Left lobe of liver (tissue), 2 donors: ENCODE measurements around the gene STAG1. TPM values are rescaled to one million over a fixed set of nuclear protein-coding genes. Genes with fewer than 3 reads are reported as not detected.
"Not testable (repeated sequence)": the region's sequence is repeated elsewhere in the genome, so short reads cannot be mapped to it uniquely, and the experiment has no call there.

Experiments
- ATAC-seq: fragments of 200-7000 bp; cut with Tn5 transposase; one replicate; pipeline ENCODE4 v1.9.1; 2020; ENCODE audit warnings: mild to moderate bottlenecking, moderate library complexity
- DNase-seq: peaks from one replicate; pipeline ENCODE4 v3.0.0-alpha.2; 2020; ENCODE audit warnings: low spot score
- total RNA-seq: library from RNA; stranded (reverse); gene quantifications from one replicate; pipeline ENCODE4 v1.2.1, GENCODE V29; 2021
- donor health status: DM: no; HTN: no; CAD: no; lungs with moderate emphysema.
- donor health status: DM: no; HTN: yes; CAD: no.

The STAG1 gene
- total RNA-seq, 1 donor from 2014 or later, result 11.0 TPM

DNA sequence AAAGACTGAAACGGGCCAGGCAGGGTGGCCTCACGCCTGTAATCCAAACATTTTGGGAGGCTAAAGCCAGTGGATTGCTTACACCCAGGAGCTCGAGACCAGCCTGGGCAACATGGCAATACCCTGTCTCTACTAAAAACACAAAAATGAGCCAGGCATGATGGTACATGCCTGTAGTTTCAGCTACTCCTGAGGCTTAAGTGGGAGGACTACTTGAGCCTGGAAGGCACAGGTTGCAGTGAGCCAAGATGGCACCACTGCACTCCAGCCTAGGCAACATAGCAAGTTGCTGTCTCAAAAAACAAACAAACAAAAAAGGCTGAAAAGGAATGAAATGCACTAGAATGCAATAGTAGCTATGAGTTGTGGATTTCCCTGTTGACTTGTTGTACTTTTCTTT is 94.7 kb downstream of the STAG1 start:
- DNase-seq, result no peak
- ATAC-seq, result no peak

DNA sequence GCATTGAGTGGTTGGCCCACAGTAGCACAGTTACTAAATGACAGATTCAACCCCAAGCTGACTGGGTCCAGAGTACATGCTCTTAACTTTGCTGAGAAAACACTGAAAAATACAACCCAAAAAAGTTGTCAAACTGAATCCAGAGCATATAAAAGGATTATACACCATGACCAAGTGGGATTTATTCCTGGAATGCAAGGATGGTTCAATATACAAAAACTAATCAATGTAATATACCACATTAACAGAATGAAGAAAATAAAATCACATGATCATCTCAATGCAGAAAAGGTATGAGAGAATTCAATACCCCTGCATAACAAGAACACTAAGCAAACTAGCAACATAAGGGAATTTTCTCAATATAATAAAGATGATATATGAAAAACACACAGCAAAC is 98.5 kb downstream of the STAG1 start:
- DNase-seq (no peak), ATAC-seq (no peak)

DNA sequence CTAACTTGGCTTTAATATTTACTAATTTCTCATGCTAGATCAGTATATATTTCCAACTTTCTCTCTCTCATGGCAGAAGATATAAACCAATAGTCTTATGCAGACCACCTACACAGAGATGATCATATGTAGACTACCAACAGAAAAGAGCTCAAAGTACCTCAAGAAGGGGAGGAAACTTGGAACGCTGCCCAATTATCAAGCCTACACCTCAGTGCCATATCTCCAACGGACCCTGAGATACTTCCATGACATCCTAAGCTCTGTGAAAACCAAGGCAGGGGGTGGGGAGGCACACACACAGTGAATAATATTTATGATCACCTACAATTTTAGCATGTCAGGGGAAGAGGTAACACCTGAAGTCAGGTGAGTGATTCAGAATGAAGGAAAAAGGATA is 100.6 kb downstream of the STAG1 start:
- ATAC-seq, result no peak

DNA sequence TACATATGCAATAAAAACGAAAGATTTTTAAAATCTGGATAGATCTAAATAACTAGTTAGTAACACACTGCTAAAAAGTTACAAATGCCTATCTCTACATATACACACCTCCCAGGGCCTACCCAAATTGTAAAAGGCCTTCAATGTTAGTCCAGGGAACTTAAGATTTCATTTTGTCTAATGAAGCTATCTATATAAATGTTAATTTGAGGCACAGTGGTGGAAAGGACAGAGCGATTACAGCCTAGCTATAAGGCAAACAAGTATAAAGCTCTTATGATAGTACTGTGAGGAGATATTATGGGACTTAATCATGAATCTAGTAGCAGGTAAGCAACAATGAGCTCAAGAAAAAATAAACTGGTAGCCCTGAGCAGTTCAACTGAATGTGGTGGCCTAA is 101.7 kb downstream of the STAG1 start:
- ATAC-seq (no peak), DNase-seq (no peak)

More for the DNA sequence above, 100.6 kb downstream of the STAG1 start:
- no peak for DNase-seq

DNA sequence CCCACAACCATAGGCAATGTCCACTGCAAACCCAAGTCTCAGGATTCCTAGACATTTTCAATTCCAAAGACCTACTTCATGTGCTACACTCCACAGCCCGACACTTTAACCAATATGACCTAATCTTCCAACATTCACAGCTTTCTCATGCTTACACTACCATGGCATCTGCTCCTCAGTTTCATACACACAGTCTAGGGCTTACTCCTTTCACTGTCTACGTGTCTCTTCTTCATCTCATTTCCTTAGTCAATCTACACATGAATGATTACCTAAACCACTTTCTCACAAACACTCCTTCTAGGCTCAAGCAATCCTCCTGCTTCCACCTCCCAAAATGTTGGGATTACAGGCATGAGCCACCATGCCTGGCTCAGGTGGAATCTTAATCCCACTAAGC is 106.3 kb downstream of the STAG1 start:
- no peak for ATAC-seq
- no peak for DNase-seq

DNA sequence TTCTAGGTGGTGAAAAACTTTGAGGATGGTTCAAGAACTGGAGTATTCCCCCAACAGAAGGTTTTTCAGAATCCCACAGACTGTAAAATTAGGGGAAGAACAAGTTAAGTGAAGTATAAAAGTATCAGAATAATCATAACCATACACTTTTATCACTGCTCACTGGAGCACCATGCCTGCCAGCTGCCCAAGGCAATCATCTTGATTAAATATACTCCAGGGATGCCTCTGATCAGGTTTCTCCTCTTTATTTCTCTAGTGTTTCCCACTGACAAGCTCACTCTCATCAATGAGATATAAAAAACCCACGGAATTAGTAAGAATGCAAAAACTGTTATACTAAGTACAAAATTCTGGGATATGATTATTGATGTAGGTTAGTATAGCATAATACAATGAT is 108.0 kb downstream of the STAG1 start:
- no peak for ATAC-seq
- DNase-seq, result no peak

DNA sequence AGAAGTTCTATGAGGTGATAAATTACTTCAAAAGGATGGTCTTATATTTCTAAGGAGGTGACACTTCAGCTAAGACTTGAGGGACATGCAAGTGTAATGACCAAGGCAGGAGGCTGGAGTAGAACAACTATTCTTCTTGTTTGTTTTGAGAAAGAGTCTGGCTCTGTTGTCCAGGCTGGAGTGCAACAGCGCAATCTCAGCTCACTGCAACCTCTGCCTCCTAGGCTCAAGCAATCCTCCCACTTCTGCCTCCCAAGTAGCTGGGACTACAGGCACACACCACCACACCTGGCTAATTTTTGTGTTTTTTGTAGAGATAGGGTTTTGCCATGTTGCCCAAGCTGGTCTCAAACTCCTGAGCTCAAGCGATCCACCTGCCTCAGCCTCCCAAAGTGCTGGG is 108.8 kb downstream of the STAG1 start:
- not testable (repeated sequence) for DNase-seq

DNA sequence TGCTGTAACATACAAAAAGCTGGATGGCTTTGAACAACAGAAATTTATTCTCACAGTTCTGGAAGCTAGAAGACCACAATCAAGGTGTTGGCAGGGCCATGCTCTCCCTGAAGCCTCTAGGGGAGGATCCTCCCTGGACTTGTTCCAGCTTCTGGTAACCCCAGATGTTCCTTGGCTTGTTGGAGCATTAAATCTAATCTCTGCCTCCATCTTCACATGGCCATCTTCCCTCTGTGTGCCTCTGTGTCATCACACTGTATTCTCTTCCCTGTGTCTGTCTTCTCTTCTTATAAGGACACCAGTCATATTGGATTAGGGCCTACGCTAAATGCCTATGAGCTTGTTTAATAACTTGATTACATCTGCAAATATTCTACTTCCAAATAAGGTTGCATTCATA is 109.5 kb downstream of the STAG1 start:
- ATAC-seq (no peak), DNase-seq (no peak)

More for the DNA sequence above, 108.8 kb downstream of the STAG1 start:
- not testable (repeated sequence) for ATAC-seq

DNA sequence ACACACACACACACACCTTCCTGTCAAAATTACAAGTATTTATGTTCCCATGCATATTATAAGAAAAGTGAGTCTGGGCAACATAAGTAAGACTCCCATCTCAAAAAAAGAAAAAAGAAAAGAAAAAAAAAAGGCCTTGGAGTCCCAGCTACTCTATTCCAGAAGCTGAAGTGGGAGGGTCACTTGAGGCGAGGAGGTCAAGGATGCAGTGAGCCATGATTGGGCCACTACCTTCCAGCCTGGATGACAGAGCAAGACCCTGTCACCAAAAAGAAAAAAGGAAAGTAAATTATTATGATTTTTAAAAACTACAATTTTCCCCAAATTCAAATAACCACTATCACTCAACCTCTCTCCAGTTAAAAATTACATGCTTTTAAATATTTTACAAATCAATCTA is 113.1 kb downstream of the STAG1 start:
- no peak for DNase-seq
- ATAC-seq, result no peak

DNA sequence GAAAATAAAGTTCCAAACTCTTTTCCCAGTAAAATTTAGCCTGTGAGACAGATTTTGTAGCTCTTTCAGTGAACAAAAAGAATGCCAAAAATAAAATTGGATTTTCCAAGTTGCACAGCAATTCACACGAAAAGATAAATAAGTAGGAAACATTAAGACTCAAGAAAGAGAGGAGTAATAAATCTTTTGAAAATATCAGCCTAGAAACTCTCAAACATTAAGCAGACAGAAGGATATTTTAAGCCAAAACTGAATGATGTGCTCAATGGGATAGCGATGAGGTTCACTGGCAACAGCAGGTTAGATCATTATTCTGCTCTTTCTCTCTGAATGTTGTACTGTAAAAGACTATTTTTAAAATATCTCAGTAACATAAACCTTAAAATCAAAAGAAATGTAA is 115.0 kb downstream of the STAG1 start:
- DNase-seq (no peak), ATAC-seq (no peak)

DNA sequence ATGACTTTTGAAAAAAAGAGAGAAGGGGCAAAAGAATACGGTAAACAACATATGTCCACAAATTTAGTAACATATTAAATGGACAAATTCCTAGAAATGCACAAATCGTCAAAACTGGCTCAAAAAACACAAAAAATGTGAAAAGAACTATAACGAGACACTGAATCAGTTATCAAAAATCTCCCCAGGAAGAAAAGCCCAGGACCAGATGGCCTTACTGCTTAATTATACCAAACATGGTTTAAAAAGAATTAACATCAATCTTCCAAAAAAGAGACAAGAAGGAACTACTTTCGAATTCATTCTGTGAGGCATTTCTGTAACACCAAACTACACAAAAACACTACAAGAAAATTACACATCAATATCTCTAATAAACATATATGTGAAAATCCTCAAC is 117.4 kb downstream of the STAG1 start:
- DNase-seq (no peak), ATAC-seq (no peak)

DNA sequence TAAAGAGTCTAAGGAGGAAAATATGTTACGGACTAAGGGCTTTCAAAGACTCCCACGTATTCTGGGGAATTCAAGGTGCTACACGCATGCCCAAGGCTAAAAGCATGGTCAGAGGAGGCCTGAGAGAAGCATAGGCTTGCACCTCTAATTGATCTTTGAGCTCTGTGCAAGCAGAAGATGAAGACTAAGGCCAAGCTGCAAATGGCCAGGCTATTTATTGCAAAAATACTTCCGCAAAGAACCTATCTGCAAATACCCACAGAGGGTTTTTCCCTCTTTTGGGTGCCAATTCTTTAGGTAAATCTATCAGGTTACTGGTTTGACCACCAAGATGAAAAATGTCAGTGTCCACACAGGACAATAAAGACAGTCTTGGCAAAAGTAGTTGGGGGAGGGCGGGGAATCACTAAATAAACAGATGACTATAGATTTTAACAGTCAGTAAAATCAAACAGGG is 119.5 kb downstream of the STAG1 start:
- DNase-seq (no peak), ATAC-seq (peak; percentile 68)

DNA sequence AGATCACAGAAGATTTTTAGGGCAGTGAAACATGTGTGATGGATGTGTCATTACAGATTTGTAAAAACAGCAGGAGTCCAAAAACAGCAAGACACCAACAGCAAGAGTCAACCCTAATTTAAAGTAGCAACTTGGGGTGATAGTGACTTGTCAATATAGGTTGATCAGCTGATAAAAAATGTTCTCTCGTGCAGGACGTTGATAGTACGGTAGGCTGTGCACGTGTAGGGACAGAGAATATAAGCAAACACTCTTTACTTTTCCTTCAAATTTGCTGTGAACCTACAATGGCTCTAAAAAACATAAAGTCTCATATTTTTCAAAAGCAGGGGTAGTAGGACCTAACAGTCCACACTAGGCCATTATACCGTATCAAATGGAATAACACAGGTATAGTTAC is 120.8 kb downstream of the STAG1 start:
- ATAC-seq, result peak; percentile 29
- DNase-seq, result no peak

DNA sequence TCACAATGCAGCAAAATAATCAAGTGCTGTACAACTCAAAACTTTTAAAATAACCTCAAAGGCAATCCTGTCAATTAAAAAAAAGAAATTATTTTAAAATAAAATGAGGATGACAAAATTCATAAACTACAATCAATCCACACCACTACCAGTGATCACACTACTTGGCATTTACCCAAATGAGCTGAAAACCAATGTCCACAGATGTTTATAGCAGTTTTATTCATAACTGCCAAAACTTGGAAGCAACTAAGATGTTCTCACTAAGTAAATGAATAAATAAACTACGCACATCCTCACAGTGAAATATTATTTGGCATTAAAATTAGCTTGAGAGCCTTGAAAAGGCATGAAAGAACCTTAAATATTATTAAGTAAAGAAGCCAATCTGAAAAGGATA is 121.3 kb downstream of the STAG1 start:
- DNase-seq (no peak), ATAC-seq (no peak)

DNA sequence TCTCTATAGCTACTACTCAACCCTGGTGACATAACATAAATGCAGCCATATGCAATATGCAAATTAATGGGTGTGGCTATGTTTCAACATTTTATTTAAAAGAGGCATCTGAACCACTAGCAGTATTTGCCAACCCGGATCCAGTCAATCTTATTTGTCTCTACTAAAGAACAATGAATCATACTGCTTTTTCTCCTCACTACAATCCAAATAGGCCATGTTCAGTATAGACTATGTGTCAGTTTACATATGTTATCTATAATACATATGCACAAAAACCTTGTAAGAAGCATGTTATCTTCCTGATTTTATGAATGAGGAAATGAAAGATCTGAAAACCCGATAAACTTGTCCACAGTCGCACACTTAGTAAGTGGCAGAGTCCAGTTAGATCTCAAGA is 125.7 kb downstream of the STAG1 start:
- ATAC-seq (no peak), DNase-seq (no peak)

DNA sequence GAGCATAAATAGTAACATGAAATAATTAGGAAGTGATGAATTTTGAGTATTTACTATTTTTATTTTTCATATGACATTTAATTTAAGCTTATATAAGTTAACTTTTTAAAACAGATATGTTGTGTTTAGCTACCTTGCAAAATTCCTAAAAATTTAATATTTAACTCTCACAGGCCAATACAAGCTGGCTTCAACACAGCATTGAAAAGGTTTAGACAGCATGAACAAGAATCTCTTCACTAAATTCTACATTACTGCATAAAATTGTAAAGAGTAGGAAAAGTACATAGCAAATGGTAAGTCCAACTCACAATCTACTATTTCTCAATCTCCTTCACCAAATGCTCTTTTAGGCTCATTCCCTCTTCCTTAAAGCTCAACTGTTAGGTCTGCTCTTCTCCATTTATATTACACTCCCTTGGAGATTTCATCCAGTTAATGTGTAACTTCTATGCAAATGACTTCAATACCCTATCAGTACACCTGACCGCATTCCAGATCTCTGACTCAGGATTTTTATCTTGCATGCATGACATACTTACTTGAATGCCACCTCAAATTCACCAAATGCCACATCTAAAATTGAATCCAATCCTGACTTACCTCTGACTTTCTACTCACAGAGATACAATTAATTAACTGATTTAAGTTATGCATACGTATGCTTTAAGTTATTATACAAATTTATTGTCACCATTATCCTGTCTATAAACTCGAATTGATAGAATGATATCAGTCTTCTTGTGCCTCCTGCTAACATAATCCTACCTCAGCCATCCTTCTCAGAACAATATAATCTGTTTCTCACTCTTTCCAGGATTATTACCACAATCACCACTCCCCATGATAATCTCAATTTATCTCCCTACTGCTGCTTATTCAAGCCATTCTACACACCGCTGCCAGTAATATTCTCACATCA is 127.0 kb downstream of the STAG1 start:
- DNase-seq (no peak), ATAC-seq (peak; percentile 96)

DNA sequence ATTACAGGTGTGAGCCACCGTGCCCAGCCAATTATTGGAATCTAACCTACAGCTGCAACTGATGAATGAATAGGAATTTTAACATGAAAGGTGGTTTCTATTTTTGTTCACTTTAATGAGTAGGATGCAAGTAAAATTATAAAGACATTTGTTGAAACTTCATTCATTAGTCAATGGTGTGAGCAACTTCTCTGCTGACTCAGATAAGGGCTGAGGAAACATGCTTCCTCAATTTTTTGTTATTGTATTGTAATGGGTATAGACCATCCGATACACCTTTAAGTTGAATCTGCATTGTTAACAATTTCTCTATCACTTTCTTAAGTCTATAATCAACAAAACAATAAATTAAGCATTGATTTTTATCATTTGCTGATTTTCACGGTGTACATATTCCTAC is 127.8 kb downstream of the STAG1 start:
- no peak for ATAC-seq
- no peak for DNase-seq

DNA sequence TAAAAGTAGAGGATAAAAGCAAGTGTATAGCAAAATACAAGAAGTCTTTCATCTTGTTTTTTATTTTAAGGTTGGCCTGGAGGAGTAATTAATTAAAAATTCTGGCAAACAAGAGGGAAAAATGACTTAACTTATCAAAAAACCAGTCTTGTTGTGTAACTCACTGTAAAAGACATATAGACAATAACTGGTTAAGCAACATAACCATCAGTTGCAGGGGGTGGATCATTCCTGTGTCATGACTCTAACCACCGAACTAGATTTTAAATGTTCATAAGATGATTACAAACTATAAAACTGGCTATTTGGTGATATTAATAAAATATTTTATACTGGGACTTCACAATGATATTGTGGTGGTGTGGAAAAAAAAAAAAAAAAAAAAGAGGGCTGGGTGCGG is 130.6 kb downstream of the STAG1 start:
- DNase-seq, result no peak
- ATAC-seq, result no peak

DNA sequence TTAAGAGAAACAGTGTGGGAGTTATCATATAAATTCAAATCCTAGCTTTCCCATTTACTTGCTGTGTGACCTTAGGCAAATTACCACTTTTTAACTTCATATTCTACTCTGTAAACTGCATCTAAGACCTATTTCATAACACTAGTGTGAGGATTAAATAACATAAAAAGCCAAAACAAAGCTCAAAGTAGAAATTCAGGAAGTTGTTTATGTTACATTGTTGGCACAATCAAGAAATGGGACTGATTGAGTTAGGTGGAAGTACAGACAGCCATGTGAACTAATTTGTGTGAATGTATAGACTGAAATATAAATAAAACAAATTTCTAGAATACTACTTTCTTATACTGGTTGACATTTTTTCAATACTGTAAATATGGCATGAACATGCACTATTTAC is 131.7 kb downstream of the STAG1 start:
- ATAC-seq (no peak), DNase-seq (no peak)

DNA sequence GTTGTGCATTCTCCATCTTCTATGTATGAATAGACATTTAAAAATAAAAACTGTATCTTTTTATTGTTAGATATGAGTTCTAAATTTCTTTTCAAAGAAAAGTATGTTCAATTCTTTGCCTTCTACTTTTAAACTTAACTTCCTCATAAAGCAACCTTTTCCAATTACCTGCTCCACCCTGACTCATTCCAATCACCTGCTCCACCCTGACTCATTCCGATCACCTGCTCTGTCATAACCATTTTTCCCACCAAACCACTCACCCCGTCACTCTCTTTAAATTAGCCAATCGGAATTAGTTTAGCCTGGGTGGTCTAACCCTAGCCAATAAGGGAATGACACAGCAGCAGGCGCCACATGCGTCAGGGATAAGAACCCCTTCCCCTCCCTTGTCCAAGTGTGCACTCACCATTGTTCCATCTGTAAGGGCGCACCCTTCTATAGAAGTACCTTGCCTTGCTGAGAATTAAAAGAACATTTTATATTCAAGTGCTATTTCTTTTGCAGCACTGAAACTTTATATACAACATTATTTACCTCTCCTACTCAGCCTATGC is 134.1 kb downstream of the STAG1 start:
- DNase-seq, ATAC-seq: not testable (repeated sequence)

DNA sequence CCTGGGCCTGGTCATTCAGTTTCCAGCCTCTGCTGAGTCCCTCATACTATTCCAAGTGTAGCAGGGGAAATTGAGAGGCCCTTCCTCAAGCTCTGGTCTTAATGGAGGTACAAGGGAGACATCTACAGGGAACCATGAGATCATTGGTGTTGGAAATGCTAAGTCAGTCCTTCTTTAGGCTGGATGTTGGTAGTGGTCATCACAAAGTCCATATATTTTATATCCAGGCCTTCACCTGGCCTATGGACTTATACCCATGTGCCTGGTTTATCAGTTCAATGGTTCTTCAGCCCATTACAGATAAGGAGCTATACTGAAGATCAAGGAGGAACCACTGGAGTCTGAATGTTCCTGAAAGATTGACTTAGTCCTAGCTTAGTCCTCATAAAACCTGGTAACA is 135.0 kb downstream of the STAG1 start:
- DNase-seq (no peak), ATAC-seq (peak; percentile 19)

DNA sequence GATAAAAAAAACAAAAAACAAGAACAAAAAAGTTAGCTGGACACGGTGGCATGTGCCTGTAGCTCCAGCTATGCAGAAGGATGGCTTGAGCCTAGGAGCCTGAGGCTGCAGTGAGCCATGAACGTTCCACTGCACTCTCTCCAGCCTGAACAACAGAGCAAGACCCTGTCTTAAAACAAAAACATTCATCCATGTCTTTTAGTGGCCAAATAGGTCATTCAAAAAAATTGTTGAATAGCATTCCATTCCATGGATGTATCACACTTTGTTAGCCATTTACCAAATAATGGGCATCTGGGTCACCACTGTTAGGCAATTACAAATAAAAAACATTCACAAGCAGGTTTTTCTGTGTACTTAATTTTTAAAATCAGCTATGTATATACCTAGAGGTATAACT is 139.7 kb downstream of the STAG1 start:
- ATAC-seq (no peak), DNase-seq (no peak)
